DLD1 (cell line): ENCODE results near the gene SLC20A1.
"Not testable (repeated sequence)": the region's sequence is repeated elsewhere in the genome, so short reads cannot be mapped to it uniquely, and the experiment has no call there.

ENCODE experiments used
- in situ Hi-C: cut with HindIII; loops from 2 replicates; pipeline ENCODE4 v1.10.0; 2017; ENCODE audit warnings: low sequenced_read_pairs

SLC20A1 gene

GRCh38 chr2:112644155-112644932, 1.4 kb upstream of the SLC20A1 start:
- in situ Hi-C loops = no loop called here

GRCh38 chr2:112644933-112645309, 818 bp upstream of the SLC20A1 start:
- in situ Hi-C loops = no loop called here

GRCh38 chr2:112646102-112646719, 472 bp downstream of the SLC20A1 start:
- in situ Hi-C loops = no loop called here

- in situ Hi-C loops = no loop called here
Measured at GRCh38 chr2:112646791-112647689, 1.3 kb downstream of the SLC20A1 start.

- in situ Hi-C loops = no loop called here
Measured at GRCh38 chr2:112648081-112648480, 2.3 kb downstream of the SLC20A1 start.

GRCh38 chr2:112656679-112657078, 10.9 kb downstream of the SLC20A1 start:
- in situ Hi-C loops = no loop called here

GRCh38 chr2:112658301-112658700, 12.6 kb downstream of the SLC20A1 start:
- in situ Hi-C loops = no loop called here

- in situ Hi-C loops = no loop called here
Measured at GRCh38 chr2:112658839-112659667, 13.3 kb downstream of the SLC20A1 start.

GRCh38 chr2:112660138-112660537, 14.4 kb downstream of the SLC20A1 start:
- in situ Hi-C loops = no loop called here

- in situ Hi-C loops = no loop called here
Measured at GRCh38 chr2:112661656-112662305, 16.0 kb downstream of the SLC20A1 start.

GRCh38 chr2:112662704-112663103, 17.0 kb downstream of the SLC20A1 start:
- in situ Hi-C loops = no loop called here

GRCh38 chr2:112664689-112665088, 18.9 kb downstream of the SLC20A1 start:
- in situ Hi-C loops = no loop called here

- in situ Hi-C loops = no loop called here
Measured at GRCh38 chr2:112665113-112665780, 19.5 kb downstream of the SLC20A1 start.

GRCh38 chr2:112666761-112667122, 21.0 kb downstream of the SLC20A1 start:
- in situ Hi-C loops = no loop called here

GRCh38 chr2:112667540-112667939, 21.8 kb downstream of the SLC20A1 start:
- in situ Hi-C loops = not testable (repeated sequence)

GRCh38 chr2:112669667-112670066, 23.9 kb downstream of the SLC20A1 start:
- in situ Hi-C loops = no loop called here

- in situ Hi-C loops = no loop called here
Measured at GRCh38 chr2:112670252-112671022, 24.7 kb downstream of the SLC20A1 start.

- in situ Hi-C loops = no loop called here
Measured at GRCh38 chr2:112671801-112672200, 26.1 kb downstream of the SLC20A1 start.

GRCh38 chr2:112673008-112673407, 27.3 kb downstream of the SLC20A1 start:
- in situ Hi-C loops = no loop called here
